Peyer's patch (tissue), 4 donors: ENCODE measurements around the gene BAHCC1.

Source experiments
- CTCF ChIP-seq, 6 experiments: fragments of 450-650 bp in 4 of 6; fragments of 200-600 bp in 2 of 6; sonication (generic) in 1 of 6; IDR thresholded peaks; one replicate each; pipeline ENCODE4 v1.5.1; 2017 to 2019; ENCODE audit warnings: antibody characterized with exemption in 6 of 6, mild to moderate bottlenecking in 3 of 6, moderate library complexity in 1 of 6
- POLR2A ChIP-seq, 2 donors: fragments of 450-650 bp; IDR thresholded peaks; one replicate each; pipeline ENCODE4 v1.5.1; 2017; ENCODE audit warnings: antibody characterized with exemption in 2 of 2, mild to moderate bottlenecking in 2 of 2, moderate library complexity in 2 of 2

GRCh38 chr17:81486199-81486810 is 91.0 kb downstream of the BAHCC1 start:
- TF ChIP-seq CTCF (IDR thresholded peaks at IDR 0.05) (no peak), POLR2A (IDR thresholded peaks at IDR 0.05) (no peak)
